HG03039 (cell line): ENCODE data around the gene GATD1.

ENCODE experiments used
- ATAC-seq: cut with Tn5 transposase; IDR thresholded peaks from one replicate; pipeline ENCODE4 v1.9.1; 2021; ENCODE audit warnings: mild to moderate bottlenecking, moderate library complexity; ENCODE audit not compliant: unreplicated experiment

GATD1 gene

GRCh38 chr11:813072-813455 lies 35.8 kb upstream of the GATD1 start:
- ATAC-seq: no peak

- ATAC-seq: no peak
These were observed 35.1 kb upstream of the GATD1 start for GRCh38 chr11:812390-812789.

DNA sequence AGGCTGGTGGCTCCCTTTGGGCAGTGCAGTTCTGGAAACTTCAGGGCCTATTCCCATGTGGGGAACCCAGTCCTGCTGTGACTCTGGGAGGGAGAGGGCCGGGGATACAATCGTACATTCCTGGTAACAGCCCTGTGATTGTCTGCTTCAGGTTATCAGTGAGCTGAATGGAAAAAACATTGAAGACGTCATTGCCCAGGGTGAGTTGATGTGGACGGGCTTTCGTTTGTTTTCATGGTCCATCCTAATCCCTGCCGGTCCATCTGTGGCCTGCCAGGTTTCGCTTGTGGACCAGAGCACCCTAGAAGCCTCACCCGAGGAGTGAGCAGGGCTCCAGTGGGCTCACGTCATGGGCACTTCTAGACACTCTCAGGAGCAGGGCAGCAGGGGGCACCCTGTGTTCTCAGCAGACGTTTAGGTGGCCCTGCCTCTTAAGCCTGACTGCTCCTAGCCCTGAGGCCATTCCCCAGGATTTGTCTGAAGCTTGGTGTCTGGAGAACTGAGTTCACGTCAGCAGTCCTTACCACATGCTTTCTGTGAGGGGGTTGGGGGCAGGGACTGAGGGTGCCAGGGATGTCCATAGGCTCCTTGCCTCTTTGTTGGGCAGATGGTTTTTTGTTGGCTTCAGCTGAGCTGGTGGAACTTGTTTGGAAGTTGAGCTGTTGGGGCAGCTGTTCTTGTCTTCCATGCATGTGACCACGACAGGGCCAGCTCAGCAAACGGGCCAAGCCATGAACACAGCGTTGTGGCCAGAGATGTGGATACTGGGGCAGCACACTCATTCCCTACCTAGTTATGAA lies 34.4 kb upstream of the GATD1 start:
- ATAC-seq: no peak

GRCh38 chr11:810040-810567 lies 32.8 kb upstream of the GATD1 start:
- ATAC-seq: no peak

DNA sequence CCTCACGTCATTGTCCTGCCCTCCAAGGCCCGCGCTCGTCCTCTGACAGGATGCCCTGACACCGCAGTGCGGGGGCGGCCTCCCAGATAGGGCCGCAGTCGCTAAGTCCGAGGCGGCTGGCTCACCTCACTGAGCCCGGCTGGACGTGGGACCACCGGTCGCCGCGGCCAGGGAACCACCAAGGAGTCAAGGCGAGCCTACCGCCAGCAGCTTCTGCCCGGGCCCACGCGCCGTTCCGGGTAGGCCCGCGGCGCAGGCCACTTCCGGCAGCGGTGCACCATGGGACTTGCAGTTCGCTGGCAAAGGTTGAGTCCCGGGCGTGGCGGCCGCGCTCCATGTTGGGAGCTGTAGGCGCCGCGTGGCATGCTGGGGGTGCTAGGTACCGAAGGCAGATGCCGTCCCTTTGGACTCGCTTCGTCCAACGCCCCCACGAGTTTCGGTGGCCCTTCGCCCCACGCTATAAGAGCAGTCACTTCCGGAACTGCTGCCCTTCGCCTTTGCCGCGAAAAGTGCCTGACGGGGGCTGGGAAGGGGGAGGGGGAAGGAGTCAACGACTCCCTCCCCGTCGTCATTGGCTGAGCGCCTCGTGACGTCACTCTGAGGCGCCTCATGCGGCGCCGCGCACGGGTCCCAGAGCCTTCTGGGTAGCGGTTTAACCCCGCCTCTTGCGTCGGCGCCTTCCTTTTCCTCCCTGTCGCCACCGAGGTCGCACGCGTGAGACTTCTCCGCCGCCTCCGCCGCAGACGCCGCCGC lies 32.2 kb upstream of the GATD1 start, which contains the start of gene RPLP2:
TSS of gene RPLP2 (plus strand) at position 681 of the 753 bp plus-strand sequence. CDS start 268 bp downstream, outside the sequence.
- peak; percentile 58 for ATAC-seq

DNA sequence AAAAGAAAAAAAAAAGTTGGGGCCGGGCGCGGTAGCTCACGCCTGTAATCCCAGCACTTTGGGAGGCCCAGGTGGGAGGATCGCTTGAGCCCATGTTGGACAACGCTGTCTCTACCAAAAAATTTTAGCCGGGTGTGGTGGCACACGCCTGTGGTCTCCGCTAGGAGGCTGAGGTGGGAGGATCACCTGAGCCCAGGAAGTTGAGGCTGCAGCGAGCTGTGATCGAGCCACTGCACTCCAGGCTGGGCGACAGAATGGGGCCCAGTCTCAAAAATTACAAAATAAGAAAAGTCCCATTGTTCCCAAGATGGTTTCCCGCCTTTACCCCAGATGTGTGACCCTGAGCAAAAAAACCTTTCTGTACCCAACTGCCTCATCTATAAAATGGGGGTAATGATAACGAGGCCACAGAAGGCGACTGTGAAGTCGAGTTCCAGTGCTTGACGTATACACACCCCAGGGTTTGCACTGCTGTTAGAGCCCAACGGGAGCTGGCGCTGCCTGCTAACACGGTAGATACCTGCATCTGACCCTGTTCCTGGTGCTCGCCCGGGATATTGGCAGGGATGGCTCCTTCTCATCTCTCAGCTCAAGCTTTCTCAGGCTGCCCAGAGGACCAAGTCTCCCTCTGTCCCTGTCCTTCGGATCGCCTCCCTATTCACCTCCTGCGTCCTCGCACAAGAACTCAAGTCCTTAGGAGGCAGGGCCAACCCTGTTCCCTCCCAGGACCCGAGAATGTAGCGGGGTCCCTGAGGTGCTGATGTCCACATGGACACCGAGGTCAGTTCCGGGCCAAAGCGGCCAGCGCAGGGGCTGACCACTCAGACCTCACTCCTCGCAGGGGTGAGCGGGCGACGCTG lies 31.4 kb upstream of the GATD1 start:
- no peak for ATAC-seq

DNA sequence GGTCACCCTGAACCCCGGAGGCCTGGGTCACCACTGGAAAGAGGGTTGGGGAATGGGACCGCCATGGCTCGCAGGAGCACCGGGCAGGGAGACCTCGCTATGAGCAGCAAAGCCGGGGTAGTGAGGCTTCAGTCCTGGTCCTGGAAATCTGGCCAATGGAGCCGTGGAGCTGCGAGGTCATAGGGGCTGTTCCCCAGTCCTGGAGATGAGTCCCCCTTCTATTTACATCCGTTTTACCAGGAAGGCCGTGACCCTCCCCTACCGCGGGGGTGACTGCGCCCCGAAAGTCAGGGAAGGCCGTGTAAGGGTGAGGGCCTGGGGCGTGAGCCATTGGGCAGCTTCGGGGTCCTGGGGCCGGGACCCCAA lies 27.3 kb upstream of the GATD1 start:
- ATAC-seq: no peak

GRCh38 chr11:803770-804598 lies 26.7 kb upstream of the GATD1 start:
- ATAC-seq: no peak

DNA sequence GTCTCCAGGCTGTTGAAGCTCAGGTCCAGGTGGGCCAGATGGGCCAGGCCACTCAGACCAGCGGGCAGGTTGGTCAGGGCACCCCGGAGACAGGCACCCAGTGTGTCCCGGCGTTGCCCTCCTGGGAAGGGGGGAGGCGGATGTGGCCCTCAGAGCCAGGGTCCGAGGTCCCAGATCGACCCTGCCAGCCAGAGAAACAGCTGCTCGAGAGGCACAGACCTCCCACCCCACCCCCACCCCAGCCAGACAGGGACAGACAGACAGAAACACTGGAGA lies 26.1 kb upstream of the GATD1 start:
- no peak for ATAC-seq

GRCh38 chr11:802693-803466 lies 25.6 kb upstream of the GATD1 start:
- no peak for ATAC-seq

DNA sequence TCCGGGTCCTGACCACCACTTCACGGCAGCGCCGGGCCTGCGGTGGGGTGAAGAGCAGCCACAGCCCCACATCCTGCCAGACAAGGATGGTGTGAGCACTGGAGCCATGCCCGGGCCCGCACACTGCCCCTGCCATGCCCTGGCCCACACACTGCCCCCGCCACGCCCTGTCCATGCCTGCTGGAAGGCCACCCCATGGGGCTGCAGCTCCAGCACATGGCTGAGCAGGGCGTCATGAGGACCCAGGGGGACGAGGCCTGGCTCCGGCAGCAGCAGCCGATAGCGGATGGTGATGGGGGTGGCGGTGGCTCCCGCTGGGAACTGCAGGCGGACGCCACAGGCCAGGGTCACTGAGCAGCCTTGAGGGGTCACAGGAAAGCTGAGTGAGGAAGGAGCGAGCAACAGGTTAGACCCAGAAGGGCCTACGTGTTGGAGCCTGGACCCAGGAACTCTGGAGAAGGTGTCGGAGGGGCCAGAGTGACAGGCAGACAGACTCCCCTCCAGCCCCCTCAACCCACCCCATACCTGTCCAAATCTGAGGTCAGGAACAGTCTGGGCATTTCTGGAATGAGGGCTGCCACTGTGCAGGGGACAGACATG lies 24.8 kb upstream of the GATD1 start:
- ATAC-seq: no peak

DNA sequence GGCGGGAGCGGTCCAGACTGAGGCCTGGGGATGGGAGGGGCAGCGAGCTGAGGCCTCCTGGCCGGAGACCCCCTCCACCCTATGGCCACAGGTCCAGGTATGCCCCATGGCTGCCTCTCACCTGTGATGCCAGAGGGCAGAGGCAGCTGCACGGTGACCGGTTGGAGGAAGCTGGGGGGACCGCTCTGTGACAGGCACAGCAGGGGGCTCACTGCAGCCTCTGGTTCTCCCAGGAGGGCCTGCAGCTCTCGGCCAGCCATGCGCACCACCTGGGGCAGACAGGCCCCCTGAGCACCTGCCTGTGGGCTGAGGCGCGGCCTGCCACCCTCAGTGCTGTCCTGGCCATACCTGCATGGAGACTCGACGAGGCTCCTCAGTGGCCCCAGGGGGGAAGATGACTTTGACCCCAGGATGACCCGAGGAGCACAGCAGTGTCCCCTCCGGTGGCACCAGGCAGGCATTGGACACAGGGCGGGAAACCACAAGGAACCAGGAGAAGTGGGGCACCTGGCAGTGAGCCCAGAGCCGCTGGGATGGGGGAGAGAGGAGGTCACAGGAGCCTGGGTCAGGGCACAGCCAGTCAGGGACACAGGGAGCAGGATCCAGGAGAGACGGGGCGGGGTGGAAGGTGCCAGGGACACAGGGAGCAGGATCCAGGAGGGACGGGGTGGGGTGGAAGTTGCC lies 24.0 kb upstream of the GATD1 start:
- no peak for ATAC-seq

- ATAC-seq: no peak
These were observed 23.2 kb upstream of the GATD1 start for GRCh38 chr11:800473-800872.

GRCh38 chr11:799641-800316 lies 22.5 kb upstream of the GATD1 start:
- ATAC-seq: no peak

- peak; percentile 37 for ATAC-seq
These were observed 20.9 kb upstream of the GATD1 start, which contains the start of gene SLC25A22 for GRCh38 chr11:798093-798713. TSS of gene SLC25A22 (minus strand) at chr11:798281. CDS start at chr11:795006, 3,275 bp downstream.

DNA sequence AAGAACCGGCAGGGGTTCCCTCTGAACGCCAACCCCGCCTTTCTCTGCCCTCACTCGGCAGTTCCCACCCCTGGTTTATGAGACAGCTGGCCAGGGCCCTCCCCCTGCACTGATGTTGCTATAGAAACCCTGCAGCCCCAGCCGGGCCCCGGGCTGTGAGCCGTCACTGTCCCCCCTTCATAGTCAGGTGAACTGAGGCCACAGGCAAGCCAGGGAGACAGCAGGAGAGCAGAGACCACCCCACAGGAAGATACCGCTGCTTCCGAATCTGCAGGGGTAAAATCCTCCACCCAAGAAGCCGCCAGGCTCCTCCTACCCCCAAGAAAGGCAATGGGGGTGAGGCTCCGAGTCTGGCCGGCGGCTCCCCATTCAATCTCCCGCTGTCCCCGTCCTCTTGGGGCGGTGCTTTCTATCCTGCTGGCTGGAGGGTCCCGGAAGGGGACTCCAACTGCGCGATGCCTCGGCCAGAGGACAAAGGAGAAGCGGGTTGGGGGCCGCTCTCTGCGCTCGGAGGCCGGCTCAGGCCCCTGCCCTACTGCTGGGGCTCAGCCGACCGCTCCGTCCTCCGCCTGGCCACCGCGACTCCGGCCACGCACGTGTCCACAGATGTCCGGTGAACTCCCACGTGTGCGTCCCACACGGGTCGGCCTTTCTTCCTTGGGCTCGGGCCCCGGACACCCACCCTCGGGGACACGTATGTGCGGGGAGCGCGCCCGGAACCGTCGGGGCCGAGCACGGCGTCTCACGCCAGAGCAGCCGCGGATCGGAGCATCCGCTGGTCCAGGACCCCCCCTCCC lies 20.2 kb upstream of the GATD1 start:
- peak; percentile 19 for ATAC-seq
